Measurements from ENCODE around the gene BTBD2.
"Not testable (repeated sequence)": the region's sequence is repeated elsewhere in the genome, so short reads cannot be mapped to it uniquely, and the experiment has no call there.

The BTBD2 gene

GRCh38 chr19:2014131-2014571 is 1.4 kb downstream of the BTBD2 start:
- DNase-seq (ENCODE audit: low read depth) = no peak

GRCh38 chr19:2013683-2013961 is 1.9 kb downstream of the BTBD2 start:
- no peak for DNase-seq (ENCODE audit: low read depth)

- no peak for DNase-seq (ENCODE audit: low read depth)
Measured at GRCh38 chr19:2012941-2013682, 2.4 kb downstream of the BTBD2 start.

GRCh38 chr19:2011169-2011568 is 4.3 kb downstream of the BTBD2 start:
- no peak for DNase-seq (ENCODE audit: low read depth)

- DNase-seq (ENCODE audit: low read depth) = no peak
Measured at GRCh38 chr19:2010135-2010668, 5.3 kb downstream of the BTBD2 start.

- no peak for DNase-seq (ENCODE audit: low read depth)
Measured at GRCh38 chr19:2003874-2004273, 11.6 kb downstream of the BTBD2 start.

- DNase-seq (ENCODE audit: low read depth) = no peak
Measured at GRCh38 chr19:1999856-2000515, 15.5 kb downstream of the BTBD2 start.

GRCh38 chr19:1998712-1999708 is 16.5 kb downstream of the BTBD2 start:
- no peak for DNase-seq (ENCODE audit: low read depth)

- no peak for DNase-seq (ENCODE audit: low read depth)
Measured at GRCh38 chr19:1997353-1998233, 17.9 kb downstream of the BTBD2 start.

GRCh38 chr19:1992759-1993260 is 22.7 kb downstream of the BTBD2 start:
- no peak for DNase-seq (ENCODE audit: low read depth)

GRCh38 chr19:1991018-1991913 is 24.2 kb downstream of the BTBD2 start:
- DNase-seq (ENCODE audit: low read depth) = no peak

- DNase-seq (ENCODE audit: low read depth) = no peak
Measured at GRCh38 chr19:1990230-1991017, 25.1 kb downstream of the BTBD2 start.

GRCh38 chr19:1989513-1990229 is 25.8 kb downstream of the BTBD2 start:
- no peak for DNase-seq (ENCODE audit: low read depth)

GRCh38 chr19:1988464-1988863 is 27.1 kb downstream of the BTBD2 start:
- not testable (repeated sequence) for DNase-seq (ENCODE audit: low read depth)

- no peak for DNase-seq (ENCODE audit: low read depth)
Measured at GRCh38 chr19:1987197-1988187, 28.0 kb downstream of the BTBD2 start.

GRCh38 chr19:1986357-1987162 is 29.0 kb downstream of the BTBD2 start:
- DNase-seq (ENCODE audit: low read depth) = no peak

All from stimulated activated CD8-positive, alpha-beta memory T cell treated with anti-CD3 and anti-CD28 coated beads, Interleukin-15, amount 100 ng/mL, for 1 hour (primary cell).